SH-SY5Y (cell line): ENCODE measurements around the gene PDIA5.

ENCODE experiments used
- GATA2 ChIP-seq: IDR thresholded peaks from 2 replicates; pipeline ENCODE4 v1.6.1; 2011; ENCODE audit warnings: mild to moderate bottlenecking, low read depth, low read length
- GATA3 ChIP-seq: IDR thresholded peaks from 2 replicates; pipeline ENCODE4 v1.6.1; 2011; ENCODE audit warnings: low read depth, mild to moderate bottlenecking, low read length, moderate library complexity

DNA sequence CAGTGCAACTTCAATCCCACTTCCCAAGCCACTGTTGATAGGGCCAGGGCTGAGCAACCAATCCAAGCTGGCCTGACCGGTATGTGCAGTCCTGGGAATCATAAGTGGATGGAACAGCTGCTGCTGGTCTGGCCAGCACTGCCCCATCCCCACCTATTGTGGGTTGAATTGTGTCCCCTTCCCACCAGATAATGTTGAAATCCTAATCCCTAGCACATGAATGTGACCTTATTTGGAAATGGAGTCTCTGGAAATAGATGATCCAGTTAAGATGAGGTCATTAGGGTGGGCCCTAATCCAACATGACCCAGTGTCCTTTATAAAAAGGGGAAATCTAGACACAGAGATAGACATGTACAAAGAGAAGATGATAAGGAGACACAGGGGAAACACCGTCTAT is 13.7 kb upstream of the PDIA5 start:
- no peak for TF ChIP-seq GATA2
- TF ChIP-seq GATA3, result no peak
